Caco-2 (cell line): Measurements from ENCODE around the gene DNMT3A. TPM values are rescaled to one million over a fixed set of nuclear protein-coding genes. Genes with fewer than 3 reads are reported as not detected.

Source experiments
- BruUV-seq: library from RNA; stranded (reverse); fragments of 400-500 nt; replicated peaks from 2 replicates; lab custom pipeline; 2021; lab: Mats Ljungman, UMichigan
- CTCF ChIA-PET: fragments of 300-600 bp; sonication (Branson Sonifier 250); formaldehyde crosslinking; loops from one replicate; lab custom pipeline; 2022; ENCODE audit warnings: antibody characterized with exemption; lab: Charles Lee
- POLR2A ChIA-PET: fragments of 300-600 bp; sonication (Branson Sonifier 250); formaldehyde crosslinking; loops from one replicate; lab custom pipeline; 2022; ENCODE audit warnings: antibody characterized with exemption; lab: Charles Lee
- DNase-seq, 2 experiments: peaks; one replicate each; pipeline versions ENCODE4 v3.0.0 to v3.0.0-alpha.2; 2020 to 2022
- H3K27me3 ChIP-seq: replicated peaks from 2 replicates; pipeline ENCODE4 v1.6.0; 2011; ENCODE audit warnings: low read length; ENCODE audit not compliant: control insufficient read depth, insufficient read depth
- H3K36me3 ChIP-seq: 2 replicates; pipeline ENCODE4 v1.5.1; 2011; ENCODE audit warnings: low read length; ENCODE audit not compliant: control insufficient read depth, insufficient read depth
- H3K4me1 ChIP-seq: fragments of 250-450 bp; sonication (Bioruptor Pico); 2 replicates; pipeline ENCODE4 v1.5.1; 2020; ENCODE audit warnings: mild to moderate bottlenecking
- H3K4me3 ChIP-seq: 2 replicates; pipeline ENCODE4 v1.5.1; 2011; ENCODE audit warnings: low read depth, mild to moderate bottlenecking, control low read depth, low read length
- H3K9me3 ChIP-seq: fragments of 250-450 bp; sonication (Bioruptor Pico); 2 replicates; pipeline ENCODE4 v1.5.1; 2020; ENCODE audit warnings: mild to moderate bottlenecking, moderate library complexity
- H3K27ac Mint-ChIP-seq: one replicate; pipeline ENCODE4 v1.8.0; 2022; ENCODE audit warnings: mixed read lengths; ENCODE audit not compliant: unreplicated experiment
- H3K27me3 Mint-ChIP-seq: one replicate; pipeline ENCODE4 v1.8.0; 2022; ENCODE audit warnings: mixed read lengths; ENCODE audit not compliant: insufficient read depth, unreplicated experiment
- H3K36me3 Mint-ChIP-seq: one replicate; pipeline ENCODE4 v1.8.0; 2022; ENCODE audit warnings: mild to moderate bottlenecking, mixed read lengths; ENCODE audit not compliant: insufficient read depth, unreplicated experiment
- H3K4me1 Mint-ChIP-seq: one replicate; pipeline ENCODE4 v1.8.0; 2022; ENCODE audit warnings: low read depth, mixed read lengths; ENCODE audit not compliant: unreplicated experiment
- H3K4me3 Mint-ChIP-seq: one replicate; pipeline ENCODE4 v1.8.0; 2022; ENCODE audit warnings: mild to moderate bottlenecking, moderate library complexity, mixed read lengths; ENCODE audit not compliant: unreplicated experiment
- H3K9me3 Mint-ChIP-seq: one replicate; pipeline ENCODE4 v1.8.0; 2022; ENCODE audit warnings: mixed read lengths; ENCODE audit not compliant: unreplicated experiment
- intact Hi-C: fragments of 100-400 bp; cut with micrococcal nuclease; formaldehyde crosslinking; loops from one replicate; pipeline ENCODE4 v1.10.0; 2022; ENCODE audit not compliant: unreplicated experiment
- total RNA-seq: library from RNA; stranded (reverse); gene quantifications from 2 replicates; pipeline ENCODE4 v1.2.3, GENCODE V29; 2022
- TF ChIP-seq, protein P1 (sequence below), 2 experiments: fragments of 200-600 bp in 1 of 2; IDR thresholded peaks; 1 replicate in 1 of 2; 2 replicates in 1 of 2; pipeline versions ENCODE4 v1.5.1 to v1.8.0; 2011 to 2022; ENCODE audit warnings: antibody characterized with exemption in 1 of 2, control low read depth in 1 of 2, inconsistent platforms in 1 of 2, low read depth in 1 of 2, low read length in 1 of 2, mild to moderate bottlenecking in 1 of 2, moderate library complexity in 1 of 2; ENCODE audit not compliant: insufficient read depth in 1 of 2, severe bottlenecking in 1 of 2, unreplicated experiment in 1 of 2

The DNMT3A gene
- total RNA-seq, 1 experiment from 2014 or later: 72.2 TPM

DNA sequence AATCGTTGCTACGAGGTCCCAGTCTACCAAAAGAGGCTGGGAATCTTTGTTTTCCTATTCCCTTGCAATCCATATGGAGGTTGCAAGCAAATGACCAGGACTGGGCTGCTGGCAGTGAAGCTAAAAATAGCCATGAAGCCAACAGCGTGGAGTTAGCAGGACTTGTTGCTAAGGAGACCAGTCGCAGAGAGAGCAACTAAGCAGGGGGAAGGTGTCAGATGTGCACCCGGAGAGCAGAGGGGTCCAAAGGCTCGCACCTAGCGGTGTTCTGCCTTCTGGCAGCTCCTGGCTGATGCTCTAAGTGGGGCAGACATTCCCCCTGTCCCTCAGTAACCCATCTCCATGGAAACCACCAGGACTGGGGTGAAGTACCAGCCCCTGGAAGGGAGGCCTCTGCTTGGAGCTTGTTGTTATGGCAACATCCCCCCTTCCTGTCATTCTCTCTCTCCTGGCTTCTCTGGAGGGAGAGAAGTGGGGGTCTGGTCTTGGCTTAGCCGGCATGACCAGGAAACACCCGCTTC lies 84.6 kb downstream of the DNMT3A start:
- POLR2A ChIA-PET: no interaction called here
- DNase-seq: no peak
- intact Hi-C loops: no loop called here
- peaks cover 22% of the 10 kb centered on the region for H3K4me1 Mint-ChIP-seq
- Histone ChIP-seq H3K36me3 (no peaks in the 10 kb centered on the region), H3K4me3 (no peak overlapping the region), H3K27me3 (no peaks in the 10 kb centered on the region; the same call in 1 of the 2 replicates), H3K9me3 (no peaks in the 10 kb centered on the region), H3K4me1 (peaks cover 24% of the 10 kb centered on the region)
- H3K27ac Mint-ChIP-seq: no peak overlapping the region
- TF ChIP-seq, protein P1, sequence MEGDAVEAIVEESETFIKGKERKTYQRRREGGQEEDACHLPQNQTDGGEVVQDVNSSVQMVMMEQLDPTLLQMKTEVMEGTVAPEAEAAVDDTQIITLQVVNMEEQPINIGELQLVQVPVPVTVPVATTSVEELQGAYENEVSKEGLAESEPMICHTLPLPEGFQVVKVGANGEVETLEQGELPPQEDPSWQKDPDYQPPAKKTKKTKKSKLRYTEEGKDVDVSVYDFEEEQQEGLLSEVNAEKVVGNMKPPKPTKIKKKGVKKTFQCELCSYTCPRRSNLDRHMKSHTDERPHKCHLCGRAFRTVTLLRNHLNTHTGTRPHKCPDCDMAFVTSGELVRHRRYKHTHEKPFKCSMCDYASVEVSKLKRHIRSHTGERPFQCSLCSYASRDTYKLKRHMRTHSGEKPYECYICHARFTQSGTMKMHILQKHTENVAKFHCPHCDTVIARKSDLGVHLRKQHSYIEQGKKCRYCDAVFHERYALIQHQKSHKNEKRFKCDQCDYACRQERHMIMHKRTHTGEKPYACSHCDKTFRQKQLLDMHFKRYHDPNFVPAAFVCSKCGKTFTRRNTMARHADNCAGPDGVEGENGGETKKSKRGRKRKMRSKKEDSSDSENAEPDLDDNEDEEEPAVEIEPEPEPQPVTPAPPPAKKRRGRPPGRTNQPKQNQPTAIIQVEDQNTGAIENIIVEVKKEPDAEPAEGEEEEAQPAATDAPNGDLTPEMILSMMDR (IDR thresholded peaks at IDR 0.05; ENCODE audit: insufficient read depth in 1 of 2, low read depth in 1 of 2, low read length in 1 of 2, severe bottlenecking in 1 of 2, unreplicated experiment in 1 of 2): no peak
- no peaks in the 10 kb centered on the region for H3K9me3 Mint-ChIP-seq
- BruUV-seq: no TSS peak
- H3K4me3 Mint-ChIP-seq: no peak overlapping the region
- CTCF ChIA-PET: no interaction called here
- peaks cover 13% of the 10 kb centered on the region for H3K27me3 Mint-ChIP-seq
- peaks cover 11% of the 10 kb centered on the region for H3K36me3 Mint-ChIP-seq

DNA sequence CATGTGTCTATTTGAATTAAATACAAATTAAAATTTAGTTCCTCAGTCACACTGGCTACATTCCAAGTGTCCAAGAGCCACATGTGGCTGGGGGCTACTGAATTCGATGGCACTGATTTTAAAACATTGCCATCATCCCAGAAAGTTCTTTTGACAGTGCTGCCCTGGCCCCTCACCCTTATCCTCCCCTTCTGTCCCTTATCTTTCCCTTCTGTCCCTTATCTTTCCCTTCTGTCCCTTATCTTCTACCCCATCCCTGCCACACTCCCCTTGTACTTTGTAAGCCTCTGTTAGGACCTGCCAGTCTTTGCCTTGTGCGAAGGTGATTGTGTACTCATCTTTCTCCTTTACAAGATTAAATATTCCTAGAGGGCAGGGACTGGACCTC lies 85.2 kb downstream of the DNMT3A start:
- peak; percentile 52 to 70 for DNase-seq
- peaks cover 18% of the 10 kb centered on the region for H3K36me3 Mint-ChIP-seq
- no peak overlapping the region for H3K4me3 Mint-ChIP-seq
- no peak overlapping the region for H3K27ac Mint-ChIP-seq
- Histone ChIP-seq H3K36me3 (no peaks in the 10 kb centered on the region), H3K4me1 (peaks cover 24% of the 10 kb centered on the region), H3K9me3 (no peaks in the 10 kb centered on the region), H3K27me3 (no peaks in the 10 kb centered on the region; the same call in 1 of the 2 replicates), H3K4me3 (no peak overlapping the region)
- CTCF ChIA-PET: no interaction called here
- H3K27me3 Mint-ChIP-seq: peaks cover 13% of the 10 kb centered on the region
- intact Hi-C loops: no loop called here
- no TSS peak for BruUV-seq
- no peaks in the 10 kb centered on the region for H3K9me3 Mint-ChIP-seq
- POLR2A ChIA-PET: no interaction called here
- peaks cover 22% of the 10 kb centered on the region for H3K4me1 Mint-ChIP-seq
- TF ChIP-seq, protein P1 (IDR thresholded peaks at IDR 0.05; ENCODE audit: insufficient read depth in 1 of 2, low read depth in 1 of 2, low read length in 1 of 2, severe bottlenecking in 1 of 2, unreplicated experiment in 1 of 2): no peak

DNA sequence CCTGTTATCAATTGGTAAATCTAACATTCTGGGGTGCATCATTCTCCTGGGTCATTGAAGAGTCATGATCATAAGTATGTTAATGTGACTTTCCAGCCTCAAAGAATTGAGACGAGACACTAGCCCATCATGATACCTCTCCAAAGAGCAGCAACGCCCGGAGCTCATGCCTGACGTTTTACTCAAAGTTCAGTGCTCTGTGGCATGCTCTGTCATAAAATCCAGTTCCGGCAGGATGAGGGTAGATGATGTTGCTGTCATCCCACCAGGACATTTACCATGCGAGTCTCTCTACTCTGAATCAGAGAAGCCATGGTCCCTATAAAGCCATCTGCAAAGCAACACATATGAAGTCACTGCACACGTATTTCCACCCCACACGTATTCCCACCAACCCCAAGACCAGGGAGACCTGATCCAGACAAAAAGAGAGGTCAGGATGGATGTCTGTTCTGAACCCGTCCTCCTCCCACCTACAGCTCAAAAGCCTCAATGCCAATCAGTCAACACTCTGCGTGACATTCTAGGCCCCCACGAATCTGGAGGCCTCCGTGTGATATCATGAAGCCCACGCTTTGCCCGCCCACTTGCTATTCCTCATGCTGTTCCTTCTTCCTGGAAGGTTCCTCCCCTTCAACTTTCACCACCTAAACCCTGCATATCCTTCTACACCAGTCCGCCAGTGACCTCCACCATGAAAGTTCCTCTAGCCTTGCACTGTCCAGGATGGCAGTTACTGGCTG lies 85.8 kb downstream of the DNMT3A start:
- CTCF ChIA-PET: no interaction called here
- TF ChIP-seq, protein P1 (IDR thresholded peaks at IDR 0.05; ENCODE audit: insufficient read depth in 1 of 2, low read depth in 1 of 2, low read length in 1 of 2, severe bottlenecking in 1 of 2, unreplicated experiment in 1 of 2): no peak
- Histone ChIP-seq H3K4me1 (peaks cover 24% of the 10 kb centered on the region), H3K27me3 (no peaks in the 10 kb centered on the region; the same call in 1 of the 2 replicates), H3K9me3 (no peaks in the 10 kb centered on the region), H3K36me3 (no peaks in the 10 kb centered on the region), H3K4me3 (no peak overlapping the region)
- H3K4me3 Mint-ChIP-seq: no peak overlapping the region
- H3K9me3 Mint-ChIP-seq: no peaks in the 10 kb centered on the region
- intact Hi-C loops: no loop called here
- H3K4me1 Mint-ChIP-seq: peaks cover 22% of the 10 kb centered on the region
- POLR2A ChIA-PET: no interaction called here
- H3K27me3 Mint-ChIP-seq: peaks cover 13% of the 10 kb centered on the region
- DNase-seq: no peak
- no TSS peak for BruUV-seq
- peaks cover 20% of the 10 kb centered on the region for H3K36me3 Mint-ChIP-seq
- H3K27ac Mint-ChIP-seq: no peak overlapping the region
